Left ventricle myocardium inferior (tissue), 1 donor: Measurements from ENCODE around the gene CDH18. TPM values are rescaled to one million over a fixed set of nuclear protein-coding genes. Genes with fewer than 3 reads are reported as not detected.

Source experiments
- DNase-seq: peaks from one replicate; pipeline ENCODE4 v3.0.0-alpha.2; 2020
- H3K27ac ChIP-seq: fragments of 200-600 bp; replicated peaks from 2 replicates; pipeline ENCODE4 v1.8.0; 2021
- H3K27me3 ChIP-seq: fragments of 200-600 bp; 2 replicates; pipeline ENCODE4 v1.8.0; 2021; ENCODE audit warnings: low read depth
- H3K36me3 ChIP-seq: fragments of 200-600 bp; 2 replicates; pipeline ENCODE4 v1.8.0; 2021
- H3K4me1 ChIP-seq: fragments of 200-600 bp; 2 replicates; pipeline ENCODE4 v1.8.0; 2021
- H3K4me3 ChIP-seq: fragments of 200-600 bp; 2 replicates; pipeline ENCODE4 v1.8.0; 2021; ENCODE audit warnings: mild to moderate bottlenecking, moderate library complexity
- H3K9me3 ChIP-seq: fragments of 200-600 bp; replicated peaks from 2 replicates; pipeline ENCODE4 v1.8.0; 2021
- CTCF ChIP-seq: fragments of 200-600 bp; IDR thresholded peaks from 2 replicates; pipeline ENCODE4 v1.8.0; 2021; ENCODE audit warnings: antibody characterized with exemption, mild to moderate bottlenecking, borderline replicate concordance
- intact Hi-C: fragments of 100-400 bp; cut with micrococcal nuclease; formaldehyde crosslinking; loops from one replicate; pipeline ENCODE4 v1.11.0; 2022
- total RNA-seq: library from RNA; stranded (reverse); fragmentation: NEBNext Ultra II Directional; extraction: Animal tissue kit (Norgen Biotek cat#: 25700); gene quantifications from one replicate; pipeline ENCODE4 v1.2.1, GENCODE V29; 2021
- donor health status: DM: no; HTN: yes; CAD: no; lungs with severe emphysema.

Gene CDH18
- total RNA-seq, 1 donor from 2014 or later, result not detected

- Histone ChIP-seq H3K36me3 (no peaks in the 10 kb centered on the region), H3K27ac (no peak overlapping the region), H3K4me1 (no peaks in the 10 kb centered on the region), H3K9me3 (peaks cover 19% of the 10 kb centered on the region), H3K27me3 (no peaks in the 10 kb centered on the region), H3K4me3 (no peak overlapping the region)
- TF ChIP-seq CTCF, result no peak
- no peak for DNase-seq
- intact Hi-C loops, result no loop called here
Observed at GRCh38 chr5:19584131-19584530, 403.9 kb downstream of the CDH18 start.

GRCh38 chr5:19577882-19578281 lies 410.1 kb downstream of the CDH18 start:
- DNase-seq, result no peak
- Histone ChIP-seq H3K27ac (no peak overlapping the region), H3K27me3 (no peaks in the 10 kb centered on the region), H3K36me3 (no peaks in the 10 kb centered on the region), H3K9me3 (peaks cover 4% of the 10 kb centered on the region), H3K4me1 (no peaks in the 10 kb centered on the region), H3K4me3 (no peak overlapping the region)
- intact Hi-C loops, result no loop called here
- TF ChIP-seq CTCF, result no peak

GRCh38 chr5:19568004-19568403 lies 420.0 kb downstream of the CDH18 start:
- no peak for TF ChIP-seq CTCF
- intact Hi-C loops, result no loop called here
- no peak for DNase-seq
- no peaks in the 10 kb centered on the region for H3K4me1 ChIP-seq
- H3K27me3 ChIP-seq, result no peaks in the 10 kb centered on the region
- no peak overlapping the region for H3K4me3 ChIP-seq
- H3K9me3 ChIP-seq, result peaks cover 28% of the 10 kb centered on the region
- no peak overlapping the region for H3K27ac ChIP-seq
- no peaks in the 10 kb centered on the region for H3K36me3 ChIP-seq

GRCh38 chr5:19565466-19565865 lies 422.5 kb downstream of the CDH18 start:
- Histone ChIP-seq H3K4me1 (no peaks in the 10 kb centered on the region), H3K36me3 (no peaks in the 10 kb centered on the region), H3K9me3 (peaks cover 43% of the 10 kb centered on the region), H3K27ac (no peak overlapping the region), H3K27me3 (no peaks in the 10 kb centered on the region), H3K4me3 (no peak overlapping the region)
- no peak for DNase-seq
- intact Hi-C loops, result no loop called here
- TF ChIP-seq CTCF, result no peak

- peaks cover 46% of the 10 kb centered on the region for H3K9me3 ChIP-seq
- intact Hi-C loops, result no loop called here
- no peaks in the 10 kb centered on the region for H3K36me3 ChIP-seq
Observed at GRCh38 chr5:19564036-19564435, 424.0 kb downstream of the CDH18 start.

More at GRCh38 chr5:19564036-19564435, 424.0 kb downstream of the CDH18 start:
- Histone ChIP-seq H3K4me1 (no peaks in the 10 kb centered on the region), H3K27ac (no peak overlapping the region), H3K27me3 (no peaks in the 10 kb centered on the region), H3K4me3 (no peak overlapping the region)
- TF ChIP-seq CTCF, result no peak
- no peak for DNase-seq
